ENCODE measurements around the gene NGEF. TPM values are rescaled to one million over a fixed set of nuclear protein-coding genes. Genes with fewer than 3 reads are reported as not detected.

NGEF gene
- total and polyA plus RNA-seq, 2 experiments from 2014 or later = 2.0 to 2.9 TPM

DNA sequence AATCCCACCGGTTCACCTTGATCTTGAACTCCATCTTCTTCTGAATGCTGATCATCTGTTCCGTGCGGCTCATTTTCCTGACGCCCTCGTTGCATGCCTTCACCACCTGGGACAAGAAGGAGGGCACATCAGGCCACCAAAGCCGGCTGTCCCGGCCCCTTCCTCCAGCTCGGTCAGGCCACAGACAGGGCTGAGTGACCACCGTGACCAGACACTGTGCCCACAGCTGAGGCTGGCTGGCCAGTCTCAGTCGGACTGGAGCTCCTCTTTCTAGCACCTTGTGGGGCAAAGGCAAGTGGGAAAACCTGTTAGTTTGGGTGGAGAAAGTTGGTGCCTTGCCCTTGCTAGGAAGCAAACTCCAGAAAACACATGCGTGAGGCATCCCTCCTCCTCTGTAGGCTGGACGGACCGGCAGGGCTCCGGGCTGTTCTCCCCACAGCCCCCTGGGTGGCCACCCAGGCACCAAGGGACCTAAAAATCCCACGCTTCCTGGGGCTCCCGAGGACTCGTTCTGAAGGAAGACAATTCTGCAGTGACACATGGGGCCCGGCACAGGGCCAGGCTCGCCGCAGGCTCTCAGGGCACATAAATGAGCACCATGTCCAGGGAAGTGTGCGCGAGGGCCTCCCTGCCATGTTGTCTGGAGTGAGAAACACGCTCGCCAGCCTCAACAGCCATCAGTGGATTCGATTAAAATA lies 127.6 kb downstream of the NGEF start:
- Histone ChIP-seq H3K4me1 (ENCODE audit: low read depth) (no peaks in the 10 kb centered on the region), H3K36me3 (no peaks in the 10 kb centered on the region), H3K9me3 (ENCODE audit: low read depth) (no peaks in the 10 kb centered on the region), H3K4me3 (no peak overlapping the region), H3K27ac (no peak overlapping the region), H3K27me3 (no peaks in the 10 kb centered on the region)
- DNase-seq (ENCODE audit: low read depth in 1 of 2, low spot score in 1 of 2) = no peak
- TF ChIP-seq, protein P1, sequence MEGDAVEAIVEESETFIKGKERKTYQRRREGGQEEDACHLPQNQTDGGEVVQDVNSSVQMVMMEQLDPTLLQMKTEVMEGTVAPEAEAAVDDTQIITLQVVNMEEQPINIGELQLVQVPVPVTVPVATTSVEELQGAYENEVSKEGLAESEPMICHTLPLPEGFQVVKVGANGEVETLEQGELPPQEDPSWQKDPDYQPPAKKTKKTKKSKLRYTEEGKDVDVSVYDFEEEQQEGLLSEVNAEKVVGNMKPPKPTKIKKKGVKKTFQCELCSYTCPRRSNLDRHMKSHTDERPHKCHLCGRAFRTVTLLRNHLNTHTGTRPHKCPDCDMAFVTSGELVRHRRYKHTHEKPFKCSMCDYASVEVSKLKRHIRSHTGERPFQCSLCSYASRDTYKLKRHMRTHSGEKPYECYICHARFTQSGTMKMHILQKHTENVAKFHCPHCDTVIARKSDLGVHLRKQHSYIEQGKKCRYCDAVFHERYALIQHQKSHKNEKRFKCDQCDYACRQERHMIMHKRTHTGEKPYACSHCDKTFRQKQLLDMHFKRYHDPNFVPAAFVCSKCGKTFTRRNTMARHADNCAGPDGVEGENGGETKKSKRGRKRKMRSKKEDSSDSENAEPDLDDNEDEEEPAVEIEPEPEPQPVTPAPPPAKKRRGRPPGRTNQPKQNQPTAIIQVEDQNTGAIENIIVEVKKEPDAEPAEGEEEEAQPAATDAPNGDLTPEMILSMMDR (IDR thresholded peaks at IDR 0.05; ENCODE audit: low read depth, low read length) = no peak

DNA sequence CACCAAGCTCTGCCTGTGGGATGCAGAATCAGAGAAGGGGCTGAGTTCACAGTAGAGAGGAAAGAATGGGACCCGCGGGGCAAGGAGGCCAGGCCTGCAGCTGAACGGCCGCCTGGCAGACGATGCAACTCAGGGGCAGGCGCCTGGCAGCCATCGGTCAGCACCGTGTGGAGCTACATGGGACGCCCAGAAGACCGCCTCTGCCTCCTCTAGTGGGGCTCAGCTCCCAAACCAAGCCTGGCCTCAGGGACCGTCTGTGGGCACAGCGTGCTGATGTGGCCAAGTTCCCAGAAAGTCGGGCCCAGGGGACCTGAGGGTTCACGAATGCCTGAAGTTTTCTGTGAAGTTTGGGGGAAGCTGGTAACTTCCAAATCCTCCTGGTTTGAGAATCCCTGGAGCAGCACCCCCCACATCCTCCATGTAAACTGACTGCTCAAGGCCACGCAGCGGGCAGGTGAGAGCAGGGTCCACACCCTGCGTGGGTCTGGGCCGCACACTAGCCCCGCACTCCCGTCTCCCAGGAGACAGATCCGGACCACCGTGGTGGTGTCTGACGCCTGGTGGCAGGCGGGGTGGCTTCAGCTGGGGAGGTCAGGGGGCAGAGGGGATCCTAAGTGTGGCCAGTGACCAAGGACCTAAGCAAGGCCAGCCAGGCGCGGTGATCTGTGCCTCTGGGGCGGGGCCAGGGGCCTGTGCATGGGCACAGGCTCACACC lies 128.3 kb downstream of the NGEF start:
- H3K27me3 ChIP-seq = no peaks in the 10 kb centered on the region
- H3K9me3 ChIP-seq (ENCODE audit: low read depth) = no peaks in the 10 kb centered on the region
- DNase-seq (ENCODE audit: low read depth in 1 of 2, low spot score in 1 of 2) = no peak
- TF ChIP-seq, protein P1 (IDR thresholded peaks at IDR 0.05; ENCODE audit: low read depth, low read length) = no peak
- H3K4me1 ChIP-seq (ENCODE audit: low read depth) = no peaks in the 10 kb centered on the region
- H3K27ac ChIP-seq = no peak overlapping the region
- H3K4me3 ChIP-seq = no peak overlapping the region
- no peaks in the 10 kb centered on the region for H3K36me3 ChIP-seq

DNA sequence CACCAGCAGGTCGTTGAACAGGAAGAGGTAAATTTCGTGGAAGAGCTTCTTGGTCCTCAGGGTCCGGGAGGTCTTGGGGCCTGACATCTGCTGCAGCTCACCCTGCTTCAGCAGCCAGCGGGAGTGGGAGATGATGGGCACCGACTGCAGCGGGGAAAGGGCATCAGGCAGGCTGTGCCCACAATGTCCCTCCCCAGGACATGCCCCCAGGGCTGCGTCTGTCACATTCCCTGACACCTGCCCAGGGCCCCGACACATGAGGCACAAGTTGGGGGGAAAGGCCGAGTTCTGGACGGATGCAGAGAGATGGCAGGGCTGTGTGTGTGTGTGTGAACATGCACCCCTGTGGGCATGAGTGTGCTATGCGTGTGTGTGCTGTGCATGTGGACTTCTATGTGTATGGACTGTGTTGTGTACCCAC lies 129.0 kb downstream of the NGEF start:
- TF ChIP-seq, protein P1 (IDR thresholded peaks at IDR 0.05; ENCODE audit: low read depth, low read length) = no peak
- DNase-seq (ENCODE audit: low read depth in 1 of 2, low spot score in 1 of 2) = no peak
- Histone ChIP-seq H3K9me3 (ENCODE audit: low read depth) (no peaks in the 10 kb centered on the region), H3K27ac (no peak overlapping the region), H3K36me3 (no peaks in the 10 kb centered on the region), H3K4me1 (ENCODE audit: low read depth) (no peaks in the 10 kb centered on the region), H3K27me3 (no peaks in the 10 kb centered on the region), H3K4me3 (no peak overlapping the region)

DNA sequence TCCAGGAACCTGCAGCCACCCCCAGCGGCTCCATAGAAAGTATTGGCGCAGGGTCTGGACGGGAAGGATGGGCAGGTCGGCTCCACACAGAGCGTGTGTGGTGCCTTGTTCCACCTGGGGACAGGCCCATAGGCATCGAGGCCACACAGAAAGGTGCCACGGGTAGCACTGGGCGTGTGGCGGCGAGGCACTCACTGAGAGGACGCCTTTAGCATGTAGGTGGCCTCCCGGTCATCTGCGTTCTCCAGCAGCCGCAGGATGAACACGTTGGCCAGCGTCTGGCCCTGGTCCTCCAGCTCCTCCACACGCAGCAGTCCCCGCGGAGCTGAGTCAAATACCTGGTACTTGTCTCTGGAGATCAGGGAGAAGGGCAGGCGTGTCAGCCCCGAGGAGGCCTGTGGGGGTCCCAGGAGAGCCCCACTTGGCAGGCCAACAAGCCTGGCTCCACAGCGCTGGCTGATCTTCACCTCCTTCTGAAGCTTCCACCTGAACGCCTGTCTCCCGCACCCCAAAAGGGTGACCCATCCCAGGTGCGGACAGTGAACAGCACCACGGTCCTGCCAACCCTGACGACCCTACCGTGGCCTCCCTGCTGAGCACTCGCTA lies 129.8 kb downstream of the NGEF start:
- H3K9me3 ChIP-seq (ENCODE audit: low read depth) = no peaks in the 10 kb centered on the region
- no peaks in the 10 kb centered on the region for H3K27me3 ChIP-seq
- no peaks in the 10 kb centered on the region for H3K4me1 ChIP-seq (ENCODE audit: low read depth)
- H3K4me3 ChIP-seq = no peak overlapping the region
- H3K36me3 ChIP-seq = no peaks in the 10 kb centered on the region
- no peak for DNase-seq (ENCODE audit: low read depth in 1 of 2, low spot score in 1 of 2)
- TF ChIP-seq, protein P1 (IDR thresholded peaks at IDR 0.05; ENCODE audit: low read depth, low read length) = no peak
- H3K27ac ChIP-seq = no peak overlapping the region

DNA sequence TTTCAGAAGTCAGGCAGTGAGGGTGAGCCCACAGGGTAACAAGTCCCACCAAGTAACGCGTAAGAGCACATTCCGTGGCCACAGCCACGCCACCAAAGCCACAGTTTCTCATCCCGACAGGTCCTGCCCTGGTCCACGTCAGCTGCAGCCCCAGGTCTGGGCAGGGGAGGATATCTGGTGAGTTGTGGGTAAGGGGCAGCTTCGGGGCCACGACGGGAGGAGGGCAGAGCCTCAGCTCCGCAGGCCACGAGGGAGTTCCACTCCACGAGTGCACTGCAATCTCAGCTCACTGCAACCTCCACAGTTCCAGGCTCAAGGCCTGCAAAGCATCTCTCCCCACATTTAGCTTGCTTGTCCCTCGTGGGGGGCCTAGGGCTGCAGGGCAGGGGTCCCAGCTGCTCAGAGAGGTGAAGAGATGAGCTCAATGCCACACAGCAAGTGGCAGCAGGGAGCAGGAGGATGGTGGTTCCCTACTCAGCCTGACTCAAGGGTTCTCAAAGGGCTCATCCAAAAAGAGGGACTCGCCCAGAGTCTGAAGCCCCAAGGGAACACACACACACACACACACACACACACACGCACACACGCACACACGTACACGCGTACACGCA lies 130.4 kb downstream of the NGEF start:
- Histone ChIP-seq H3K9me3 (ENCODE audit: low read depth) (no peaks in the 10 kb centered on the region), H3K4me1 (ENCODE audit: low read depth) (no peaks in the 10 kb centered on the region), H3K4me3 (no peak overlapping the region), H3K27ac (no peak overlapping the region), H3K36me3 (no peaks in the 10 kb centered on the region), H3K27me3 (peaks cover 4% of the 10 kb centered on the region)
- no peak for DNase-seq (ENCODE audit: low read depth in 1 of 2, low spot score in 1 of 2)
- TF ChIP-seq, protein P1 (IDR thresholded peaks at IDR 0.05; ENCODE audit: low read depth, low read length) = no peak
